Globus pallidus (tissue), 1 donor: ENCODE data around the gene VPS35.
"Not testable (repeated sequence)": the region's sequence is repeated elsewhere in the genome, so short reads cannot be mapped to it uniquely, and the experiment has no call there.

Experiments
- DNase-seq: peaks from one replicate; pipeline ENCODE4 v3.0.0-alpha.2; 2015; ENCODE audit warnings: low spot score

VPS35 gene

GRCh38 chr16:46658925-46659324, 30.1 kb downstream of the VPS35 start:
- DNase-seq: peak; percentile 53

GRCh38 chr16:46651305-46651704, 37.7 kb downstream of the VPS35 start:
- no peak for DNase-seq

- DNase-seq: no peak
Measured at GRCh38 chr16:46650254-46650623, 38.7 kb downstream of the VPS35 start.

GRCh38 chr16:46649588-46650253, 39.3 kb downstream of the VPS35 start:
- no peak for DNase-seq

- no peak for DNase-seq
Measured at GRCh38 chr16:46648656-46649055, 40.3 kb downstream of the VPS35 start.

- no peak for DNase-seq
Measured at GRCh38 chr16:46638947-46639925, 49.7 kb downstream of the VPS35 start.

GRCh38 chr16:46632778-46633733, 55.9 kb downstream of the VPS35 start:
- DNase-seq: no peak

GRCh38 chr16:46629331-46630219, 59.4 kb downstream of the VPS35 start:
- DNase-seq: no peak

GRCh38 chr16:46627746-46628145, 61.2 kb downstream of the VPS35 start:
- no peak for DNase-seq

GRCh38 chr16:46626681-46627080, 62.3 kb downstream of the VPS35 start:
- DNase-seq: not testable (repeated sequence)

- DNase-seq: not testable (repeated sequence)
Measured at GRCh38 chr16:46624862-46625261, 64.1 kb downstream of the VPS35 start.

GRCh38 chr16:46623707-46624106, 65.3 kb downstream of the VPS35 start:
- DNase-seq: not testable (repeated sequence)

- not testable (repeated sequence) for DNase-seq
Measured at GRCh38 chr16:46623246-46623645, 65.7 kb downstream of the VPS35 start.

- no peak for DNase-seq
Measured at GRCh38 chr16:46621934-46622676, 66.9 kb downstream of the VPS35 start.

- DNase-seq: peak; percentile 84
Measured at GRCh38 chr16:46621006-46621933, 67.7 kb downstream of the VPS35 start, which contains the start of gene SHCBP1. TSS of gene SHCBP1 (minus strand) at chr16:46621379. CDS start at chr16:46621359, 20 bp downstream.

GRCh38 chr16:46620266-46621005, 68.5 kb downstream of the VPS35 start:
- no peak for DNase-seq

GRCh38 chr16:46618516-46618915, 70.5 kb downstream of the VPS35 start:
- DNase-seq: no peak

GRCh38 chr16:46614006-46614405, 75.0 kb downstream of the VPS35 start:
- DNase-seq: no peak
